IPS-NIHi7 (cell line): Measurements from ENCODE around the gene HBD.
"Not testable (repeated sequence)": the region's sequence is repeated elsewhere in the genome, so short reads cannot be mapped to it uniquely, and the experiment has no call there.

Source experiments
- DNase-seq: peaks from one replicate; pipeline ENCODE4 v3.0.0; 2012; ENCODE audit warnings: mixed read lengths; ENCODE audit errors: extremely low spot score

Gene HBD

GRCh38 chr11:5253440-5253839 is 19.2 kb upstream of the HBD start:
- DNase-seq = not testable (repeated sequence)

DNA sequence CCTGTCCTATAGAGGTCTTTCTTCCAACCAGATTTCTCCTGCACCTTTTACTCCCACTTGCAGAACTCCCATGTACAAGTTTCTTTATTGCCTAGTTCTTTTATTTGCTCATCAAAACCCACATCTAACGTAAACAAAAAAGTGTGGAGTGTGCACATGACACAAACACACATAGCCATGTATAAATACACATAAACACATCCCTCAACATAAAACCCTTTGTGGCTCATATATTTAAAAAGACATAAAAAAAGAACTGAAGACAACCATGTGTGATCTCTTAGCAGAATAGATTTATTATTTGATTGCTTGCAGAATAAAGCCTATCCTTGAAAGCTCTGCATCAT is 18.6 kb upstream of the HBD start:
- no peak for DNase-seq

DNA sequence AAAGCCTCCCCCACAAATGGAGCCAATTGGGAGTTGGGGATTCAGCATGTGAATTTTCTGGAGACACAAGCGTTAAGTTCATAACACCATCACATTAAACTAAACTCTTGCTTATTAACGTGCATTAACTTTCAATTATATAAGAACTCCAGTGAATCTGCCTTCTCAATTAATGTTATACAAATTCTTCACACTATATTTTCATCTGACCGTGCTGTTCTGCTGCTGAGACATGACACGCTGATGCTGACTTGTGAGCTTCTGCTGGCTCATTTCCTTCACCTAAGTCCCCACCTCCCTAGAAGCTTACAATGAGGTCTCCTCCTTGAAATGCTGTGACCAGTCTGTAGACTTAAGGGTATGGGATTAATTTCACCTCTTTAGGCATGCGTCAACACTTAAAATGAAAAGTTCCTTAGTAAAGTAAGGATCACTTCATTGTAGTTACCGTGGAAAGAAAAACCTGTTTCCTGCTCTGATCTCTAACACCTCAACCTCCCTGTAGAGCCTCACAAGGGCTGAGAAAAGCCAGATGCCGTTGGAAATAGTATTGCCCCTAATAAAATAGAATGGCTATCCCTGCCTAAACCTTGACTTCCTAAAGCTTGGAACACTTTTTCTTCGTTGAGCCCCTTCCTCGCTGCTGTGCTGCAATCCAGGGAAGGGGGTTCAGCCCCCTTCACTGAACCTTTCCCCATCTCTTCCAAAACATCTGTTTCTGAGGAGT is 18.1 kb upstream of the HBD start:
- no peak for DNase-seq

GRCh38 chr11:5251746-5252145 is 17.5 kb upstream of the HBD start:
- DNase-seq = no peak

DNA sequence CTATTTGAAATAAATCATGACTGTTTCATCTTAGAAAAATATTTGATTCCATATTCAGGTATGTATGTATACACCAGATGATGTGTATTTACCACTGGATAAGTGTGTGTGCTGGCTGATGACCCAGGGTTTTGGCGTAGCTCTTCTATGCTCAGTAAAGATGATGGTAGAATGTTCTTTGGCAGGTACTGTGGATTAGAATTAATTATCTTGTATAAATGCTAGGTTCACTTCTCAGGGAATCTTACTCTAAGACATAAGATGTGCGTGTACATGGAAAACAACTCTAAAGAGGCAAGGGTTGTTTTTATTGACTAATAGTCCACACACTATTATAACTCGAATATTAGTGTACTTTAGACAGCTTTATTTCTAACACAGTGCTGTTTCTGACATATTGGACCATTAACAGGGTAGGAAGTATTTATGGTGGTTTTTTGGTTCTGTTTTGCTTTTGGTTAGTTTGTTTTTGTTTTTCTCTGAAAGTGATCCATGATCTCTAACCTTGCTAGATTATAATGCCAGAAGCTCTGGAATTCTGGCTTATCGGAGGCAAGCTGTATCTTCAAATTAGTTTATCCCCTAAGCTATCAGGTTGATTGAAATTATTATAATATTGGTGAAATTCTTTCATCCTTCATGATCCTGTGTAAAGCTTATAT is 16.4 kb upstream of the HBD start:
- no peak for DNase-seq

GRCh38 chr11:5249807-5250396 is 15.6 kb upstream of the HBD start, which contains the start of gene HBG1:
HBG1 (minus strand) TSS chr11:5249857; CDS start chr11:5249804, 53 bp downstream.
- DNase-seq = not testable (repeated sequence)

- not testable (repeated sequence) for DNase-seq
These were observed 14.2 kb upstream of the HBD start for GRCh38 chr11:5248498-5248897.

DNA sequence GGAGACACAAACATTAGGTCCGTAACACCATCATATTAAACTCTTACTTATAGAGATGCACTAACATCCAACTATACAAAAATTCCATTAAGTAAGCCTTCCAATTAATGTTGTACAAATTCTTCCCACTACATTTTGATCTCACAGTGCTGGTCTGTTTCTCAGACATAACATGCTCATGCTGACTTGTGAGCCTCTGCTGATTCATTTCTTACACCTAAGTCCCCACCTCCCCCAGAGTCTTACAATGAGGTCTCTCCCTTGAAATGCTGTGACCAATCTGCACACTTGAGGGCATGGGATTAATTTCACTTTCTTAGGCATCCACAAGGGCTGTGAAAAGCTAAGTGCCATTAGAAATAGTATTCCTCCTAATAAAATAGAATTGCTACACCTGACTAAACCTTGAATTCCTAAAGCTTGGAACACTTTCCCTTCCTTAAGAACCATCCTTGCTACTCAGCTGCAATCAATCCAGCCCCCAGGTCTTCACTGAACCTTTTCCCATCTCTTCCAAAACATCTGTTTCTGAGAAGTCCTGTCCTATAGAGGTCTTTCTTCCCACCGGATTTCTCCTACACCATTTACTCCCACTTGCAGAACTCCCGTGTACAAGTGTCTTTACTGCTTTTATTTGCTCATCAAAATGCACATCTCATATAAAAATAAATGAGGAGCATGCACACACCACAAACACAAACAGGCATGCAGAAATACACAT is 13.3 kb upstream of the HBD start:
- DNase-seq = no peak

DNA sequence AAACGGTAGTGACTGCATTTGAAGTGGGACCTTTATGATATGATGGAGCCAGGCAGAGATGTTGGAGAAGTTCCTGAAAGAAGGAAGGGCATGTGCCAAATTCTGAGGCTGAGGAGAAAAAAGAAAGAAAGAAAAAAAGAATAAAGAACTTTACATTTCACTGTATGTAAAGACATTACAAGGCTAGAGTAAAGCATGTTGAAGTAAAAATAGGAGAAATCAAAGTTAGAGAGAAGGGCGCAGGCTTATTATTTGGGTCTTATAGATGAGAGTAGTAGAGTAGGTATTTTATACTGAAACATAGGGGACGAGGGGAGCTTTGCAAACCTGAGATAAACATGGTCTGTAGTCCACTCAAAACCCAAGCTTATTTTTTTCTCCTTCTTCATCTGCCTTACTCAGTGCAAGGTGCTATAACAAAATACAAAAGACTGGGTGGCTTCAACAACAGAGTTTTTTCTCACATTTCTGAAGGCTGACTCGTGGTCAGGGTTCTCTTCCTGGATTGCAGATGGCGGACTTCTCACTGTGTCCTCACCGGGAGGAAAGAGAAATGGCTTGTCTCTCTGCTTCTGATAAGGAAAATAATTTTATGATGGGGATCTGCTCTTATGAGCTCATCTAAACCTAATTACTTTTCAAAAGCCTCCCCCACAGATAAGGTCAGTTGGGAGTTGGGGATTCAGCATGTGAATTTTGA is 12.6 kb upstream of the HBD start:
- no peak for DNase-seq

DNA sequence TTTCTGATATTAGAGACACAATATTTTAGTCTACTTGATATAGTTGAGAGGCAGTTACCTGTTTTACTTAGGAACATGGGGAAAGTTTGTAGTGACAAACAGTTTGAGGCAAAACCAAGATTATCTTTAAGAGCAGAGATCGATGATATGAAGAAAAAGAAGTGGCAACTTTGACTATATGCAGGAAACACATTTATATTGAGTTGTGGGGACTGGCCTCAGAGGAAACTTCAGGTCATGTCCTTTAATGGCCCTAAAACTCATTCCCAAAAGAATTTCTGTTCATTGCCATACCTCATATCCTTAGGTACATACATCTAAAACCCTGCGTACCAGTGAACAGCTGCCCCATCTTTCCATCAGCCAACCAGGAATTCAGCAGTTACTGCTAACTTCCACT is 10.9 kb upstream of the HBD start:
- DNase-seq = no peak

DNA sequence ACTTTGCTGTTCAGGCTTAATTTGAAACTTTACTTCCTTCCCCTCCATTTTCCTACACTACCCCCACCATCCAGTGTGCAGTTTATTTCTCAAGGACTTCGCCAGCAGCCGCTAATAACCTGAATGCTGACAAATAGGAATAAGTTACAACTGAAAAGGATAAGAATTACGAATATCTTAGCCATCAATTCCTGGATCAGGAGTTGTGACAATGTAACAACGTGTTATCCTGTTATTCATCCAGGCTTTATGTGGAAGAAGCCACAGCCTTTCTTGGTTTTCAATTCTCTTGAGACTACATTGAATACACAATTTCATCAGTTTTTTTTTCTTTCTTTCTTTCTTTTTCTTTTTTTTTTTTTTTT is 9.5 kb upstream of the HBD start:
- DNase-seq = no peak

DNA sequence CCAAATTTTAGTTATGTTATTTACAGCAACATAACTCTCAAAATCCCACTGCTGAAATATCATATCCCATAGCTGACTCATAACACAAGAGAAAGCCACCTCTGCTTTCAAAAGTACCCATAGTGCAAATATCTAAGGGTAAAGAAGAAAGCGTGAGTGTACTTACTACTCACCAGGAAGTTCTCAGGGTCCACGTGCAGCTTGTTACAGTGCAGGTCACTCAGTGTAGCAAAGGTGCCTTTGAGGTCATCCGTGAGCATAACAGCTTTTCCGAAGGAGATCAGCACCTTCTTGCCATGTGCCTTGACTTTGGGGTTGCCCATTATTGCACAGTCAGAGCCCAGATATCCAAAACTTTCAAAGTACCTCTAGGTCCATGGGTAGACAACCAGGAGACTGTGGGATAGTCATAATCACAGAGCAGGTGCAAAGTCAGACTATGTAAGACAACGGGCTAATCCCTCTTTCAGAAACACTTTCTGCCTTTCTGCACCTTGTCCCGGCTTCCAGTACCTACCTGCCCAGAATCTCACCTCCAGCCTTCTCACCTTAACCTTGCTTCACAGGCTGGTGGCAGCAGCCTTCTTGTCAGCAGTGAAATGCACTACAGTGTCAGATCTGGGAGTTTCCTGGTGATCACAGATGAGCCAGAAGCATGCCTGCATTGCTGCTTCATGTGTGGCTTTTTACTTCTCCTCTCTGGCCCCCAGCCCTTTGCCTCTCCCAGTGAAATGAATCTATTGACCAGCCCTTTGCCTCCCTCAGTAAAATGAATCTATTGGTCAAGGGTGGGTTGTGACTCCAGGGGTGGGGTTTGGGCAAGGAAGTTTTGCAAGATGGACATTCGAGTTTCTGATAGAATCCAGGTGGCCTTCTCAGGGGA is 8.9 kb upstream of the HBD start:
- no peak for DNase-seq

- DNase-seq = no peak
These were observed 7.9 kb upstream of the HBD start for GRCh38 chr11:5242208-5242607.

- DNase-seq = no peak
These were observed 7.2 kb upstream of the HBD start for GRCh38 chr11:5241458-5241857.

DNA sequence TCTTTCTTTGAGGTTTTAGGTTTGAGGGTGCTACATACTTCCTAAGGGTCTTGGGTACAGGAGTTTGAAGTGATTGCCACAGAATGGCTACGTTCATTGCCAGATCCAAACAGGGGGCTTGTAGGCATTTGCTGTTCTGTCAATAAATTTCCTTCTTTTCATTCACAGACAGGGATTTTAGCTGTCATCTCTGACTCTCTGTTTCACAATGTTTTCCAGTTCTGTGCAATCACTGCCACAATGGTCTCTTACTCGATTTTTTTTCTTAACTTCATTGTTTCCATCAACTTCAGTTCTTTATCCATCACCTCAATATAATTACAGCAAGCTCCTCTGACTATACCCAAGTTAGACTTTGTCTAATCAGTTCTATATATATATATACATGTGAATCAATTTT is 6.2 kb upstream of the HBD start:
- DNase-seq = no peak

DNA sequence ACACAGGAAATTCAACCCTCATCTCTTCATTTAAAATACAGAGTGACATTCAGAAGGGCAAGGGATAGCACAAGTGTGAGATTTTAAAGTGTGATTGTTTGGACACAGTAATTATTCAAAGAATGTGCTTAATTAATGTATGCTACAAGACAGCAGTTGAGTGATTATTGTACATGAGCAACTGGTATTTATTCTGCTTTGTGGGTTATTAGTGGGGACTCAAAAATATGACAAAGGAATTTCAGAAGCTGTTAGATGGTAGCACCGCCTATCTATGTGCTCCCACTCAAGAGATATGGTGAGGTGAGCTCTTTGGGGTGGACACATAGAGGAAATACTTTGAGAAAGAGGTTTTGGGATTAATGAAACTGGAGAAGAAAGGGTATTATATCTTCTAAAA is 5.8 kb upstream of the HBD start:
- no peak for DNase-seq

GRCh38 chr11:5239046-5239445 is 4.8 kb upstream of the HBD start:
- no peak for DNase-seq

DNA sequence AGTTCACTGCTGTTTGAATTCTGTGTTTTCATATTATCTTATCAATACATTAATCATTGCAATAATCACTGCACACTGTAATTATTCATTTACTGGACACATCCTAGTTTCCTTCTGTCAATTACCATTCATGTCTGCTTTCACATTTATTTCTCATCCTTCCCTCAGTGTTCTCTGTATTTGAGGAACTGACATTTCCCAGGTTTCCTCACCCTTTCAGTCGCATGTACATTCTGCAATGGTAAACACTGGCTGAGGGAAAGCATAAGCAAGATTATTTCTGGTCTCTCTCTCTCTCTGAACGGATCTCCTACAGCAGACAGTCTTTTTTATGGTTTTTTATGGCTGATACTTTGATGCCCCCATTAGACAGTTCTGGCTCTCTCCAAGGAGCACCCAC is 4.2 kb upstream of the HBD start:
- DNase-seq = no peak

DNA sequence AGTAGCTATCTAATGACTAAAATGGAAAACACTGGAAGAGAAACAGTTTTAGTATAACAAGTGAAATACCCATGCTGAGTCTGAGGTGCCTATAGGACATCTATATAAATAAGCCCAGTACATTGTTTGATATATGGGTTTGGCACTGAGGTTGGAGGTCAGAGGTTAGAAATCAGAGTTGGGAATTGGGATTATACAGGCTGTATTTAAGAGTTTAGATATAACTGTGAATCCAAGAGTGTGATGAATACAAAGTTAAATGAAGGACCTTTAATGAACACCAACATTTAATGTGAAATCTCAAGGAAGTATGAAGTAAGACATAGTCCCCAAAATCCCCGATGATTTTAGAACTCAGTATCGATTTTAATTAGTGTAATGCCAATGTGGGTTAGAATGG is 3.1 kb upstream of the HBD start:
- no peak for DNase-seq

DNA sequence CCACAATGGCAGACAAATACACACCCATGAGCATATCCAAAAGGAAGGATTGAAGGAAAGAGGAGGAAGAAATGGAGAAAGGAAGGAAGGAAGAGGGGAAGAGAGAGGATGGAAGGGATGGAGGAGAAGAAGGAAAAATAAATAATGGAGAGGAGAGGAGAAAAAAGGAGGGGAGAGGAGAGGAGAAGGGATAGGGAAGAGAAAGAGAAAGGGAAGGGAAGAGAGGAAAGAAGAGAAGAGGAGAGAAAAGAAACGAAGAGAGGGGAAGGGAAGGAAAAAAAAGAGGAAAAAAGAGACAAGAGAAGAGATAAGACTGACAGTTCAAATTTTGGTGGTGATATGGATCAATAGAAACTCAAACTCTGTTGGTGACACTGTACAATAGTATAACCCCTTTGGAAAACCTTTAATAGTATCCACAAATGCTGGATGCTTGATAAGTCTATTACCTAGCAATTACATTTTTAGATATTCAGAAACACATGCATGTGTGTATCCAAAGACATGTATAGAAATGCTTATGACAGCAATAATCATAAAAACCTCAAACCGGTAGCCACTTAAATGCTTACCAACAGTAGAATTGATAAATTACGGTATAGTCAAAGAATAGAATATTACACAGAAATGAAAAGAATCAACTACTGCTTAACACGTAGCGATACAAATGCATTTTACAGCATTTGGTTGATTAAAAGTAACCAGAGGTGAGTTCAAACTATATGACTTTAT is 1.2 kb upstream of the HBD start:
- DNase-seq = no peak
